Sigmoid colon (tissue), 7 donors: Measurements from ENCODE around the gene REPS1. TPM values are rescaled to one million over a fixed set of nuclear protein-coding genes. Genes with fewer than 3 reads are reported as not detected.

Experiments used
- DNase-seq: peaks from one replicate; pipeline ENCODE4 v3.0.0-alpha.2; 2019
- H3K27ac ChIP-seq, 4 donors: fragments of 200-600 bp; sonication (generic); one replicate each; pipeline ENCODE4 v1.5.1; 2016 to 2019; ENCODE audit warnings: mild to moderate bottlenecking in 1 of 4
- H3K27me3 ChIP-seq, 3 donors: fragments of 200-600 bp; sonication (generic); one replicate each; pipeline ENCODE4 v1.5.1; 2019; ENCODE audit warnings: mild to moderate bottlenecking in 1 of 3
- H3K36me3 ChIP-seq, 4 donors: fragments of 200-600 bp; sonication (generic); one replicate each; pipeline ENCODE4 v1.5.1; 2016 to 2019
- H3K4me1 ChIP-seq, 4 donors: fragments of 200-600 bp; sonication (generic); one replicate each; pipeline ENCODE4 v1.5.1; 2017 to 2019
- H3K4me3 ChIP-seq, 4 donors: fragments of 200-600 bp; sonication (generic); one replicate each; pipeline ENCODE4 v1.5.1; 2017 to 2019; ENCODE audit warnings: mild to moderate bottlenecking in 2 of 4, moderate library complexity in 1 of 4
- H3K9me3 ChIP-seq, 4 donors: fragments of 200-600 bp in 3 of 4; sonication (generic) in 3 of 4; one replicate each; pipeline versions ENCODE4 v1.5.1 to v1.6.1; 2013 to 2019
- EP300 ChIP-seq, 4 donors: sonication (generic); formaldehyde crosslinking; IDR thresholded peaks; one replicate each; pipeline ENCODE4 v1.6.1; 2017; ENCODE audit warnings: antibody characterized with exemption in 4 of 4
- POLR2A ChIP-seq, 2 donors: fragments of 450-650 bp; IDR thresholded peaks; one replicate each; pipeline ENCODE4 v1.6.1; 2016; ENCODE audit warnings: antibody characterized with exemption in 2 of 2, mild to moderate bottlenecking in 2 of 2, moderate library complexity in 2 of 2
- POLR2AphosphoS5 ChIP-seq, 4 donors: sonication (generic); formaldehyde crosslinking; IDR thresholded peaks; one replicate each; pipeline ENCODE4 v1.6.1; 2017; ENCODE audit warnings: antibody characterized with exemption in 4 of 4
- WGBS, 2 donors: extraction: QIAGEN DNeasy Blood & Tissue Kit; methylation state at CpG; one replicate each; pipeline ENCODE4 v1.1.7; 2013; 5-methylcytosine and 5-hydroxymethylcytosine counted together
- intact Hi-C: fragments of 100-400 bp; cut with DNase I; formaldehyde crosslinking; loops from one replicate; pipeline ENCODE4 v1.15.1; 2023
- polyA plus RNA-seq, 3 donors: library from polyadenylated mRNA; stranded (reverse); fragments of 200-250 nt; gene quantifications; one replicate each; pipeline ENCODE4 v1.2.3, GENCODE V29; 2013
- total RNA-seq, 4 donors: library from RNA; depleted of rRNA; stranded (reverse); fragments of >200 nt; gene quantifications; one replicate each; pipeline ENCODE4 v1.1.0, GENCODE V29; 2016
- TF ChIP-seq, protein P1 (sequence below), 4 experiments: fragments of 450-650 bp in 3 of 4; fragments of 200-600 bp in 1 of 4; IDR thresholded peaks; one replicate each; pipeline ENCODE4 v1.5.1; 2016 to 2019; ENCODE audit warnings: antibody characterized with exemption in 4 of 4, mild to moderate bottlenecking in 3 of 4, moderate library complexity in 2 of 4
- donor health status: healthy with polysubstance abuse.
- donor health status: Bipolar disorder and iron deficiency.
- donor health status: healthy.

REPS1 gene
- total and polyA plus RNA-seq, 7 donors = 12.6 to 53.7 (median 26.3) TPM

DNA sequence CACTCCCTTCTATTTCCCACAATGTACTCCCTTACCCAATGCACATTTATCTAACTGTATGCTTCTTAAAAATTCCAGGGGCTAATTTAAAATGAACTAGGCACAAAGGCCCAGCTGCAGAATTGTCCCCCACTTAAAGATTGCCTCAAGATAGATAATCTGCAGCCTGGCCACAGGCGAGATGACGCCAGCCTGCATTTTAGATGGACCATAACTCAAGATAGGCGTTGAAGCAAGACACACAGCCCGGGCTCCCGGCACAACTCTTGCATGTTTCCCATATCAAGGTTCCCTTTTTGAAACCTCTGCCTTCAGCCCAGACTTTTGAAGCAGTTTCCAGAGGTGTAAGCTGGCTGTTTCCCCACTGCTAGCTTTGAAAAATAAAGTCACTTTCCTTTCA, 3.2 kb upstream of the REPS1 start:
- no peaks in the 10 kb centered on the region for H3K27me3 ChIP-seq
- H3K27ac ChIP-seq = no peak overlapping the region
- no peaks in the 10 kb centered on the region for H3K9me3 ChIP-seq
- peaks cover 0 to 14% (median 13%) of the 10 kb centered on the region in 4 donors for H3K4me1 ChIP-seq
- intact Hi-C loops = no loop called here
- 80 to 90% methylated on average over 5 of the region's 5 CpGs for WGBS, 2 donors
- no peak for DNase-seq
- no peak overlapping the region for H3K4me3 ChIP-seq
- H3K36me3 ChIP-seq = no peaks in the 10 kb centered on the region
- TF ChIP-seq POLR2AphosphoS5 (IDR thresholded peaks at IDR 0.05) (no peak), POLR2A (IDR thresholded peaks at IDR 0.05) (no peak), EP300 (IDR thresholded peaks at IDR 0.05) (no peak)
- TF ChIP-seq, protein P1, sequence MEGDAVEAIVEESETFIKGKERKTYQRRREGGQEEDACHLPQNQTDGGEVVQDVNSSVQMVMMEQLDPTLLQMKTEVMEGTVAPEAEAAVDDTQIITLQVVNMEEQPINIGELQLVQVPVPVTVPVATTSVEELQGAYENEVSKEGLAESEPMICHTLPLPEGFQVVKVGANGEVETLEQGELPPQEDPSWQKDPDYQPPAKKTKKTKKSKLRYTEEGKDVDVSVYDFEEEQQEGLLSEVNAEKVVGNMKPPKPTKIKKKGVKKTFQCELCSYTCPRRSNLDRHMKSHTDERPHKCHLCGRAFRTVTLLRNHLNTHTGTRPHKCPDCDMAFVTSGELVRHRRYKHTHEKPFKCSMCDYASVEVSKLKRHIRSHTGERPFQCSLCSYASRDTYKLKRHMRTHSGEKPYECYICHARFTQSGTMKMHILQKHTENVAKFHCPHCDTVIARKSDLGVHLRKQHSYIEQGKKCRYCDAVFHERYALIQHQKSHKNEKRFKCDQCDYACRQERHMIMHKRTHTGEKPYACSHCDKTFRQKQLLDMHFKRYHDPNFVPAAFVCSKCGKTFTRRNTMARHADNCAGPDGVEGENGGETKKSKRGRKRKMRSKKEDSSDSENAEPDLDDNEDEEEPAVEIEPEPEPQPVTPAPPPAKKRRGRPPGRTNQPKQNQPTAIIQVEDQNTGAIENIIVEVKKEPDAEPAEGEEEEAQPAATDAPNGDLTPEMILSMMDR (IDR thresholded peaks at IDR 0.05) = no peak

DNA sequence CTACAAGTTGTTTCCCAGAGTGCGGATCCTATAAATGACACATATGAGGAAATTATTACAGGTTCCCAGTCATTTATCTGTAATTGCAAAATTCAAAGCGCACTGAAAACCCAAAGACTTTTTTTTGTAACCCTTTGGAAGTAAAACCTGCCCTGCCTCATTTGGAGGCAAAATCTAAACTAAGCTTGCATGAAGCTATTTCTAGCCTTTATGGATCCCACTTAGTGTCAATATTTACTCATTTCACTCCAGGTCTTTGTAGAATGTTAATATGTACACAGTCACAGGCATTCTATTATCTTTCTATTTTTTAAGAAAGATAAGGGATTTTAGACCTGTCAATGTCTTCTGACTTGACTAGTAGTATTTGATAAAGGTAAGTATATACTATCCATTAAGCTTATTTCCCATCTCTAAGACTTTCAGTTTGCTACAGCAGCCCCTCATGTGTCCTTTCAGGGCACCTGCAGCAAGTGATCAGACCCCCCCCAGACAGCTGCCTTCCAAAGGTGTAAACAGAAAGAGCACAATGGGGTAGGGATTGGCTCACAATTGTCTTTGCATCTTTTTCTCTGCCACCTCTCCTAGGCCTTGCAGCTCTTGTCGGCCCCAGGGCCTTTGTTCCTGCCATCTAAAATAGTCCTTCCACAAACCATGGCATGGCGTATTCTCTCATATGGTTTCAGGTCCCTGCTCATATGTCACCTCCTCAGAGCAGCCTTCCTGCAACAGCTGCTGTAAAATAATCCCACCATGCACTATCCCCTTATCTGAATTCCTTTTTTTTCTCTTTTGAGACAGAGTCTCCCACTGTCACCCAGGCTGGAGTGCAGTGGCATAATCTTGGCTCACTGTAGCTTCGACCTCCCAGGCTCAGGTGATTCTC, 1.3 kb upstream of the REPS1 start:
- 61 to 83% methylated on average over 5 of the region's 5 CpGs for WGBS, 2 donors
- Histone ChIP-seq H3K36me3 (no peaks in the 10 kb centered on the region), H3K4me1 (peaks cover 0 to 30% (median 23%) of the 10 kb centered on the region in 4 donors), H3K27ac (peak overlapping the region in 1 of 4 donors; percentile 89), H3K4me3 (no peak overlapping the region), H3K9me3 (no peaks in the 10 kb centered on the region), H3K27me3 (no peaks in the 10 kb centered on the region)
- TF ChIP-seq POLR2AphosphoS5 (IDR thresholded peaks at IDR 0.05) (no peak), POLR2A (IDR thresholded peaks at IDR 0.05) (no peak), EP300 (IDR thresholded peaks at IDR 0.05) (no peak)
- TF ChIP-seq, protein P1 (IDR thresholded peaks at IDR 0.05) = no peak
- intact Hi-C loops = loop anchor here (2.0 to 10.0 kb wide), 4 partner anchors 39 to 585 kb away; partner anchors contain the start of genes ABRACL and HEBP2
- DNase-seq = no peak

DNA sequence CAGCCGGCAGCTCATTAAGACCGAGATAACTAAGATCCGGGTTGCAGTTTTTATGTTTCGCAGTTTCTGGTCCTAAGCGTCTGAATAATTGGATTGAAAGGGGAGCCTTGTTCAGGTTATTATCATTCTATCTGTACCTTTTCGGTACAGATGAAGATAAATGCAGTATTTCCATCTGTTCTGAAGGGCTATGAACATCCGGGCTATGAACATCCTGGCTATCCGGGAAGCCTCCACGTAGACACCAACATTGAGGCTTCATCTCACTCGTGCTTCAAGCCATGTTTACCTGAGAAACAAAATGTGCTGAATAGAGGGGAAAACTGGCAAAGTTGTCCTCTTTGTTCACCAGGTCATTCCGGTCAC, 399 bp upstream of the REPS1 start:
- H3K4me1 ChIP-seq = peaks cover 0 to 38% (median 28%) of the 10 kb centered on the region in 4 donors
- peak overlapping the region; percentile 88 to 91 (median 88) for H3K27ac ChIP-seq
- peak overlapping the region; percentile 88 to 98 (median 94) for H3K4me3 ChIP-seq
- no peak for DNase-seq
- 2 to 7% methylated on average over 11 of the region's 11 CpGs for WGBS, 2 donors
- intact Hi-C loops = loop anchor here (1.0 to 10.0 kb wide), 5 partner anchors 40 to 584 kb away; partner anchors contain the start of genes ABRACL and HEBP2
- H3K27me3 ChIP-seq = no peaks in the 10 kb centered on the region
- no peaks in the 10 kb centered on the region for H3K36me3 ChIP-seq
- H3K9me3 ChIP-seq = no peaks in the 10 kb centered on the region
- TF ChIP-seq POLR2AphosphoS5 (IDR thresholded peaks at IDR 0.05) (no peak), POLR2A (IDR thresholded peaks at IDR 0.05) (no peak), EP300 (IDR thresholded peaks at IDR 0.05) (no peak)
- TF ChIP-seq, protein P1 (IDR thresholded peaks at IDR 0.05) = peak in 2 of 4 experiments; percentile 7 to 50

DNA sequence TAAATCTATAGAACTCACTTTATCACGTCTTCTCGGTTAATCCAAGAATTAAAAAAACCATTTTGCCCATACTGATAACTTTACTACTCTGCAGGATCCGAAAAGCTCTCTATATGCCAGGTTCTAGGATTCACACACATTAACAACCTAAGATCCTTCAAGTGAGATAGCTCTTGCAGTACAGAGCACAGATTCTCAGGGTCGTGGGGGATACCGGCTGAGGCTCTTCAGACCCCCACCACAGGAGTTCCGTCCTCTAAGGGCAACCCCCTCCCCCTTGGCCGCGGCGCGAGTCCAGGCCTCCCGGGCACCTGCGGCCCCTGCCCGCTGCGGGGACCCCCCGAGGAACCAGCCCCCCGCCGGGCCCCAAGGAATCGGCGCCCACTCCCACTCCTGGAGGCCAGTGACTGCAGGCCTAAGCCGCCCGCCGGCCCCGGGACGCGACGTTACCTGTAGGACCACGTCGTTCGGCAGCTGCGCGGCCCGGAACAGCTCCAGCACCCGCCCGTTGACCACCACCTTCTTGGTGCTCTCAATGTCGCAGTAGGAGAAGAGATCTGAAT, 892 bp downstream of the REPS1 start:
- WGBS, 2 donors = 0 to 1% methylated on average over 35 of the region's 35 CpGs
- DNase-seq = peak; percentile 66
- H3K27me3 ChIP-seq = no peaks in the 10 kb centered on the region
- H3K36me3 ChIP-seq = no peaks in the 10 kb centered on the region
- no peaks in the 10 kb centered on the region for H3K9me3 ChIP-seq
- H3K27ac ChIP-seq = peak overlapping the region; percentile 88 to 91 (median 88)
- intact Hi-C loops = loop anchor here (5.0 to 10.0 kb wide), 2 partner anchors 145 to 582 kb away; partner anchors contain the start of gene HEBP2
- H3K4me3 ChIP-seq = peak overlapping the region; percentile 88 to 98 (median 94)
- TF ChIP-seq POLR2AphosphoS5 (IDR thresholded peaks at IDR 0.05) = no peak
- TF ChIP-seq, protein P1 (IDR thresholded peaks at IDR 0.05) = no peak
- no peak for TF ChIP-seq POLR2A (IDR thresholded peaks at IDR 0.05)
- no peak for TF ChIP-seq EP300 (IDR thresholded peaks at IDR 0.05)
- H3K4me1 ChIP-seq = peaks cover 0 to 51% (median 38%) of the 10 kb centered on the region in 4 donors
